AML-193 (cell line): ENCODE data around the gene TUBG1.

Source experiments
- DNase-seq, 2 experiments: peaks; one replicate each; lab custom pipeline; 2025; lab: John Stamatoyannopoulos, UW

The TUBG1 gene

GRCh38 chr17:42609182-42609813 lies at the start of gene TUBG1, which contains the start of gene RETREG3:
TSS of gene TUBG1 (plus strand) at chr17:42609683. CDS start at chr17:42609738, 55 bp downstream.
TSS of gene RETREG3 (minus strand) at chr17:42609374. CDS start at chr17:42609324, 50 bp downstream.
- peak; percentile 99 to 100 for DNase-seq

DNA sequence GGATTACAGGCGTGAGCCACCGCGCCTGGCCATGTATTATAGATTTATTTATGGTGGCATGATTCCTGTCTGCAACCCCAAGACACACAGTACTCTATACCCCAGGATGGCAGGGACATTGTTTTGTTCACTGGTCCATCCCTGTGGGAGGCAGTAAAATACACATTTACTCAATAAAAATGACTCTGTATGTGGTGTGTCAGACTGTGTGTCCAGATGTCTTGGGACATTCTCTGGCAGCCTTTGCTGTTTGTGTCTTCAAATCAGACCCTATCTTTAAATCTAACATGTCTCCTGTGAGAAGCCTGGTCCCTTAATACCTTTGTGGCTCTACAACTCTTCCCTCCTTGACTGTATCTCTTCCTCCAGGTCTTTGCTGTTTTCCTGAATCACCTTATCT lies 49.2 kb upstream of the TUBG1 start:
- no peak for DNase-seq

DNA sequence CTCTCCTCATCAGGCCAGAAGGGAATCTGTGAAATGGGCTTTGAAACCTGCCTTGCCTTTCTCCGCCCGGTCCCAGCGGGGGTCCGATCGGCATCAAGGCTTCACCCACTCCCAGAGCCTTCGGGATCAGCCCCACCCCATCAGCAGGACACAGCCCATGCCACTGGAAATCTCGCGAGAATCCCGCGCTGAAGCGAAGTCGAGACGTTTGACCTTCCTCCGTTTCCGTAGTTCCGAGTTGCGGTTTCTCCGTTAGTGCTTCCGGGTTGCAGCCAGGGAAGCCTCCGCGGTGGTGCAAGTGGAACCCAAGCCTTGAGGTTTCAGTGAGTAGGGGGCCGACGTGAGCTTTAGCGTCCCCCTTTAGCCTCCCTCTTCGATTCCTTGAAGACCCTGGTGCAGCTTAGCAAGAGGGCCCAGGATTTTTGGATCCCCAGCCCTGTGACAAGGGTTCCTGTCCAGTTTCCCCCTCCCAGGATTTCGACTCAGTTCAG lies 47.5 kb upstream of the TUBG1 start, which contains the start of gene COASY:
COASY (plus strand) TSS at position 252 of the 491 bp plus-strand sequence. CDS start 475 bp downstream, outside the sequence.
- peak; percentile 96 to 98 for DNase-seq

- DNase-seq, result no peak
Measured at GRCh38 chr17:42562388-42563142, 46.9 kb upstream of the TUBG1 start.

DNA sequence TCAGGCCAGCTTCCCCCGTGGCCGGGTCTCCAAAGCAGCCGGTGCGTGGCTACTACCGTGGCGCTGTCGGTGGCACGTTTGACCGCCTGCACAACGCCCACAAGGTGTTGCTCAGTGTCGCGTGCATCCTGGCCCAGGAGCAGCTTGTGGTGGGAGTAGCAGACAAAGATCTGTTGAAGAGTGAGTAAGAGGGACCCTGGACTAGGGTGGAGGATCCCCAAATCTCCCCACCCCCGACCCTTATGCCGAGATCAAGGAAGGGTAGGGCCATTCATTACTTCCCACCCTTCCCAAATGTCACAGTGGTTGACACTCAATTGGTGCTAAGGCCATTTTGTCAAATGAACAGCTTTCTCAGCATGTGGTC lies 46.4 kb upstream of the TUBG1 start:
- no peak for DNase-seq

- no peak for DNase-seq
Measured at GRCh38 chr17:42563543-42563942, 45.9 kb upstream of the TUBG1 start.

DNA sequence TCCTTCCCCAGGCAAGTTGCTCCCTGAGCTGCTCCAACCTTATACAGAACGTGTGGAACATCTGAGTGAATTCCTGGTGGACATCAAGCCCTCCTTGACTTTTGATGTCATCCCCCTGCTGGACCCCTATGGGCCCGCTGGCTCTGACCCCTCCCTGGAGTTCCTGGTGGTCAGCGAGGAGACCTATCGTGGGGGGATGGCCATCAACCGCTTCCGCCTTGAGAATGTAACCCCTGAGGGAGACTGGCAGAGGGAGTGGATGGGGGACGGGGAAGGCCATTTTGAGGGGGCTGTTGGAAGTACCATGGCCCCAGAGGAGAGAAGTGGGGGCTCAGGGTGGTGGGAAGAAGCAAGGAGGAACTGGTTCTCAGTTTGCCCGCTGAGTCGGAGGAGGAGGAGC lies 45.5 kb upstream of the TUBG1 start:
- no peak for DNase-seq

- no peak for DNase-seq
Measured at GRCh38 chr17:42564815-42565522, 44.5 kb upstream of the TUBG1 start.

GRCh38 chr17:42565523-42566214 lies 43.8 kb upstream of the TUBG1 start:
- DNase-seq, result no peak

- no peak for DNase-seq
Measured at GRCh38 chr17:42566215-42566882, 43.1 kb upstream of the TUBG1 start.

DNA sequence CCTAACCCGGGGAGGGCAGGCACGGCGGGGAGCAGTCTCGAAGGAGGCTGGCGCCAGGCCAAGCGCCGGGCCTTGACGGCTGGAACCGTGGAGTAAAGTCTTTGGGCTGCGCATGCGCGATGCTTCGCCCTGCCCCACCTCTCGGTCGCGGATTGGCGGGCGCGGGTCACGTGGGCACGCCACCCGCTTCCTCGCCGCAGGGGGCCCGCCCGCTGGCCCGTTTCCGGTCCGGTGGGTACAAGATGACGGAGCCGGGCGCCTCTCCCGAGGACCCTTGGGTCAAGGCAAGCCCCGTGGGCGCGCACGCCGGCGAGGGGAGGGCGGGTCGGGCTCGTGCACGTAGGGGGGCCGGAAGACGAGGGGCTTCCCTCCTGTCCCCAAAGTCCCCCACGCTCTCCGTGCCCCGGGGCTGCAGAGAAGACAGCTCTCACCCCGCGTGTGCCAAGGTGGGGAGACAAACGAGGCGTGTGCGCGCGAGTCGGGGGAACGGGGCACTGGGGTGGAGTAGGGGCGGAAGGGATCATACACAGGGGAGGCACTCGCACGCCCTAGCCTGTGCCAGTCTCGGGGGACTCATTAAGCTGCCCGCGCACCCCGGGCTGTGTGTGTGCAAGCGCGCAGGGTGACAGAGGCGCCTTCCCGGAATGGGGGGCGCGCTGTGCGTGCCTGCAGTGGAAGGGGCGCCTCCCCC lies 42.5 kb upstream of the TUBG1 start, which contains the start of gene MLX:
MLX (plus strand) TSS at position 218 of the 691 bp plus-strand sequence; CDS start at position 243, 25 bp downstream.
- DNase-seq, result peak; percentile 88 to 89

GRCh38 chr17:42568341-42569111 lies 41.0 kb upstream of the TUBG1 start:
- no peak for DNase-seq

- no peak for DNase-seq
Measured at GRCh38 chr17:42571435-42572225, 37.9 kb upstream of the TUBG1 start.

DNA sequence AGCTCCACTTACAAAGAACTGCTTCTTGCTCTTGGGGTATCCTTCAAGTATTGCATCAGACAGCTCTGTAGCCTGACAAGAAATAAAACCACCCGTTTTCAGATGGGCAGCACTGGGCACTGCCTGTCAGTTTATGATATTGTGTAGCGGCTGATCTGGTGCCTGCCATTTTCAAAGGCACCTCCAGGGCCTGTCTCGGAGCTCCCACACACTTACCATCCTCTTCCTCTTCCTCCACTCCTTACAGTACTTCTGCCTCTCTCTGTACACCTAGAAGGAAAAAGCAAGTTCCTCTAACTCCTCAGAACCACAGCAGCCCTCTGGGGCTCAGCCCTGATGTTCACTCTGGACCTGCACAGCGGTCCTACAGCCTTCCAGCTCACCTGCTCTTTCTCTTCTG lies 36.4 kb upstream of the TUBG1 start:
- DNase-seq, result no peak

DNA sequence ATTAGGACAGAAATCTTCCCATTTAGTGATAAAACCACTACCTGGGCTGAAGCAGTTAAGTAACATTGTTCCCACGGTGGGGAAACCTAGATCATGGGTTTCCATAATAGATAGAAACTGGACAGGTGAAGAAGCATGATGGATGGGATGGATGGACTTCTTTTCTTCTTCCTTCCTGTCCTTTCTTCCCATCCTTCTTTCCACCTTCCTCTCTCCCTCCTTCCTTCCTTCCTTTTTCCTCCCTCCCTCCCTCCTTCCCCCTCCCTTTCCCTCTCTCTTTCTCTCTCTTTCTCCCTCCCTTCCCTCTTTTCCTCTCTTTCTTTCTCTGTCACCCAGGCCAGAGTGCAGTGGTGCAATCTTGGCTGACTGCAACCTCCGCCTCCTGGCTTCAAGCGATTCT lies 35.0 kb upstream of the TUBG1 start:
- no peak for DNase-seq

- no peak for DNase-seq
Measured at GRCh38 chr17:42577140-42577531, 32.3 kb upstream of the TUBG1 start.

GRCh38 chr17:42577532-42578281 lies 31.8 kb upstream of the TUBG1 start, which contains the start of gene PSMC3IP:
TSS of gene PSMC3IP (minus strand) at chr17:42577729. CDS start at chr17:42577686, 43 bp downstream.
- DNase-seq, result peak; percentile 98

DNA sequence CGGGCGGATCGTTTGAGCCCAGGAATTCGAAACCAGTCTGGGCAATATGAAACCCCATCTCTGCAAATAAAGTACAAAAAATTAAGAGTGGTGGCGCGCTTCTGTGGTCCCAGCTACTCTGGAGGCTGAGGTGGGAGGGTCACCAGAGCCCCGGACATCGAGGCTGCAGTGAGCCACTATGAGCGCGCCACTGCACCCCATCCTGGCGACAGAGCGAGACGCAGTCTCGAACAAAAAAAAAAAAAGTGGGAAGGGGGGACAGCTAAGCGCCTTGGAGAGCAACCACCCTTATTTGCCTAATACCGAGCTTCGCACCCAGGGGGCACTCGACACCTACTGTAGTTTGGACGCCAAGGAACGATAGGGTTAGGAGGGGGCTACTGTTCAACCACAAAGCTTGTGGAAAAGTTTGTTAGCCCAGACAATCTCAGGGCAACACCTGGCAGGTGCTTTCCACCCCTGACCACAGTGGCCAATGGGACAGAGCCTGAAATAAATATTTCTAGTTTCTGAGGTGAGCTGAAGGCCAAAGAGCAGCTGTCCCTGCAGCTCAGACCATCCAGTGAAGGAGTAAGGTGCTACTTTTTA lies 31.1 kb upstream of the TUBG1 start:
- DNase-seq, result peak; percentile 92 to 93
